GM18505 (cell line): Measurements from ENCODE around the gene ETV6.
"Not testable (repeated sequence)": the region's sequence is repeated elsewhere in the genome, so short reads cannot be mapped to it uniquely, and the experiment has no call there.

ENCODE experiments used
- ATAC-seq: cut with Tn5 transposase; IDR thresholded peaks from one replicate; pipeline ENCODE4 v1.9.1; 2021; ENCODE audit not compliant: unreplicated experiment
- POLR2A ChIP-seq: IDR thresholded peaks from 4 replicates; pipeline ENCODE4 v1.6.1; 2011; ENCODE audit warnings: borderline replicate concordance; ENCODE audit not compliant: insufficient read depth, insufficient read length; ENCODE audit errors: extremely low read depth

The ETV6 gene

GRCh38 chr12:11649413-11650285 lies at the start of gene ETV6:
ETV6 (plus strand) TSS chr12:11649674; CDS start chr12:11650128, 454 bp downstream.
- peak; percentile 44 for ATAC-seq
- TF ChIP-seq POLR2A, result peak; percentile 71

GRCh38 chr12:11600199-11600598 lies 49.3 kb upstream of the ETV6 start:
- TF ChIP-seq POLR2A, result no peak
- no peak for ATAC-seq

GRCh38 chr12:11601647-11602046 lies 47.8 kb upstream of the ETV6 start:
- ATAC-seq, result no peak
- TF ChIP-seq POLR2A, result no peak

- TF ChIP-seq POLR2A, result no peak
- no peak for ATAC-seq
Observed at GRCh38 chr12:11607313-11608081, 42.0 kb upstream of the ETV6 start.

- ATAC-seq, result no peak
- TF ChIP-seq POLR2A, result no peak
Observed at GRCh38 chr12:11609045-11609444, 40.4 kb upstream of the ETV6 start.

- TF ChIP-seq POLR2A, result no peak
- ATAC-seq, result no peak
Observed at GRCh38 chr12:11615481-11615880, 34.0 kb upstream of the ETV6 start.

- TF ChIP-seq POLR2A, result no peak
- ATAC-seq, result no peak
Observed at GRCh38 chr12:11618046-11618445, 31.4 kb upstream of the ETV6 start.

GRCh38 chr12:11621797-11622423 lies 27.6 kb upstream of the ETV6 start:
- TF ChIP-seq POLR2A, result no peak
- ATAC-seq, result no peak

GRCh38 chr12:11622876-11623281 lies 26.6 kb upstream of the ETV6 start:
- no peak for ATAC-seq
- TF ChIP-seq POLR2A, result no peak

GRCh38 chr12:11623382-11623781 lies 26.1 kb upstream of the ETV6 start:
- no peak for ATAC-seq
- no peak for TF ChIP-seq POLR2A

GRCh38 chr12:11624116-11624515 lies 25.4 kb upstream of the ETV6 start:
- no peak for TF ChIP-seq POLR2A
- ATAC-seq, result no peak

- ATAC-seq, result not testable (repeated sequence)
Observed at GRCh38 chr12:11627709-11628108, 21.8 kb upstream of the ETV6 start.

GRCh38 chr12:11628353-11628752 lies 21.1 kb upstream of the ETV6 start:
- no peak for TF ChIP-seq POLR2A
- ATAC-seq, result no peak
